LHCN-M2 (cell line): Measurements from ENCODE around the gene SUSD5. TPM values are rescaled to one million over a fixed set of nuclear protein-coding genes. Genes with fewer than 3 reads are reported as not detected.
A peak's percentile ranks its signal among the peaks of the same experiment; 100 is the strongest.
"Not testable (repeated sequence)": the region's sequence is repeated elsewhere in the genome, so short reads cannot be mapped to it uniquely, and the experiment has no call there.

Experiments
- DNase-seq: peaks from one replicate; pipeline ENCODE4 v3.0.0-alpha.2; 2012; ENCODE audit warnings: low read depth
- total RNA-seq: library from RNA; depleted of rRNA; stranded (reverse); fragments of >200 nt; gene quantifications from 2 replicates; pipeline ENCODE4 v1.2.3, GENCODE V29; 2014; rRNA removed

Gene SUSD5
- total RNA-seq, 1 experiment from 2014 or later = 22.8 TPM

GRCh38 chr3:33115024-33115768, 103.4 kb downstream of the SUSD5 start:
- DNase-seq = peak; percentile 92

- no peak for DNase-seq
Measured at GRCh38 chr3:33114622-33115023, 104.0 kb downstream of the SUSD5 start.

GRCh38 chr3:33113772-33114621, 104.6 kb downstream of the SUSD5 start, which contains the start of gene CRTAP:
CRTAP (plus strand) TSS chr3:33114014; CDS start chr3:33114078, 64 bp downstream.
- peak; percentile 92 for DNase-seq

- no peak for DNase-seq
Measured at GRCh38 chr3:33111581-33111980, 107.0 kb downstream of the SUSD5 start.

GRCh38 chr3:33106854-33107253, 111.8 kb downstream of the SUSD5 start:
- not testable (repeated sequence) for DNase-seq

GRCh38 chr3:33105341-33105948, 113.2 kb downstream of the SUSD5 start:
- DNase-seq = no peak

- no peak for DNase-seq
Measured at GRCh38 chr3:33104803-33105202, 113.8 kb downstream of the SUSD5 start.

GRCh38 chr3:33103480-33103879, 115.1 kb downstream of the SUSD5 start:
- DNase-seq = no peak

GRCh38 chr3:33103034-33103433, 115.6 kb downstream of the SUSD5 start:
- DNase-seq = no peak

GRCh38 chr3:33100229-33100628, 118.4 kb downstream of the SUSD5 start:
- DNase-seq = no peak

Other genes starting within 250 kb of the SUSD5 start
- gene GLB1, start 121.7 kb downstream of the SUSD5 start, total RNA-seq = 76.2 and 90.4 TPM in 2 replicates
- gene TMPPE, start 121.7 kb downstream of the SUSD5 start, total RNA-seq = 3.7 and 4.2 TPM in 2 replicates
- 287 and 368 TPM in 2 replicates for gene CRTAP, start 104.8 kb downstream of the SUSD5 start, total RNA-seq
- gene FBXL2, start 58.6 kb upstream of the SUSD5 start, total RNA-seq = 21.9 and 27.8 TPM in 2 replicates
- gene UBP1, start 221.6 kb upstream of the SUSD5 start, total RNA-seq = 35.9 and 37.8 TPM in 2 replicates